ENCODE measurements around the gene HAO2.
"Not testable (repeated sequence)": the region's sequence is repeated elsewhere in the genome, so short reads cannot be mapped to it uniquely, and the experiment has no call there.

The HAO2 gene

GRCh38 chr1:119330466-119331189 is 38.0 kb upstream of the HAO2 start:
- Histone ChIP-seq H3K27ac (ENCODE audit: low read depth, low read length) (no peak overlapping the region), H3K27me3 (ENCODE audit: control insufficient read depth in 5 of 5, insufficient read depth in 4 of 5, low read length in 5 of 5) (peaks cover 0 to 7% (median 0%) of the 10 kb centered on the region in 5 donors), H3K9ac (ENCODE audit: low read length in 5 of 5) (no peak overlapping the region), H3K4me3 (ENCODE audit: low read depth in 1 of 5, low read length in 5 of 5) (no peak overlapping the region), H3K9me3 (ENCODE audit: control insufficient read depth in 5 of 5, low read length in 5 of 5) (no peaks in the 10 kb centered on the region), H3K36me3 (ENCODE audit: control insufficient read depth in 5 of 5, insufficient read depth in 5 of 5, low read length in 5 of 5) (no peaks in the 10 kb centered on the region), H3K4me1 (ENCODE audit: control insufficient read depth in 5 of 5, insufficient read depth in 5 of 5, low read length in 5 of 5) (peaks cover 0 to 14% (median 13%) of the 10 kb centered on the region in 5 donors)

GRCh38 chr1:119331190-119331515 is 37.4 kb upstream of the HAO2 start:
- Histone ChIP-seq H3K4me1 (ENCODE audit: control insufficient read depth in 5 of 5, insufficient read depth in 5 of 5, low read length in 5 of 5) (peaks cover 0 to 14% (median 13%) of the 10 kb centered on the region in 5 donors), H3K27me3 (ENCODE audit: control insufficient read depth in 5 of 5, insufficient read depth in 4 of 5, low read length in 5 of 5) (peaks cover 0 to 7% (median 0%) of the 10 kb centered on the region in 5 donors), H3K4me3 (ENCODE audit: low read depth in 1 of 5, low read length in 5 of 5) (no peak overlapping the region), H3K9me3 (ENCODE audit: control insufficient read depth in 5 of 5, low read length in 5 of 5) (no peaks in the 10 kb centered on the region), H3K36me3 (ENCODE audit: control insufficient read depth in 5 of 5, insufficient read depth in 5 of 5, low read length in 5 of 5) (no peaks in the 10 kb centered on the region), H3K27ac (ENCODE audit: low read depth, low read length) (no peak overlapping the region), H3K9ac (ENCODE audit: low read length in 5 of 5) (no peak overlapping the region)

- Histone ChIP-seq H3K27ac (ENCODE audit: low read depth, low read length) (no peak overlapping the region), H3K27me3 (ENCODE audit: control insufficient read depth in 5 of 5, insufficient read depth in 4 of 5, low read length in 5 of 5) (peaks cover 0 to 3% (median 0%) of the 10 kb centered on the region in 5 donors), H3K36me3 (ENCODE audit: control insufficient read depth in 5 of 5, insufficient read depth in 5 of 5, low read length in 5 of 5) (no peaks in the 10 kb centered on the region), H3K9ac (ENCODE audit: low read length in 5 of 5) (no peak overlapping the region), H3K9me3 (ENCODE audit: control insufficient read depth in 5 of 5, low read length in 5 of 5) (no peaks in the 10 kb centered on the region), H3K4me1 (ENCODE audit: control insufficient read depth in 5 of 5, insufficient read depth in 5 of 5, low read length in 5 of 5) (peaks cover 0 to 11% (median 10%) of the 10 kb centered on the region in 5 donors), H3K4me3 (ENCODE audit: low read depth in 1 of 5, low read length in 5 of 5) (no peak overlapping the region)
Observed at GRCh38 chr1:119331915-119332314, 36.7 kb upstream of the HAO2 start.

GRCh38 chr1:119332622-119333021 is 36.0 kb upstream of the HAO2 start:
- no peaks in the 10 kb centered on the region for H3K9me3 ChIP-seq (ENCODE audit: control insufficient read depth in 5 of 5, low read length in 5 of 5)
- H3K4me3 ChIP-seq (ENCODE audit: low read depth in 1 of 5, low read length in 5 of 5) = no peak overlapping the region
- no peak overlapping the region for H3K27ac ChIP-seq (ENCODE audit: low read depth, low read length)
- H3K9ac ChIP-seq (ENCODE audit: low read length in 5 of 5) = no peak overlapping the region
- peaks cover 0 to 5% (median 3%) of the 10 kb centered on the region in 5 donors for H3K4me1 ChIP-seq (ENCODE audit: control insufficient read depth in 5 of 5, insufficient read depth in 5 of 5, low read length in 5 of 5)
- H3K36me3 ChIP-seq (ENCODE audit: control insufficient read depth in 5 of 5, insufficient read depth in 5 of 5, low read length in 5 of 5) = no peaks in the 10 kb centered on the region
- H3K27me3 ChIP-seq (ENCODE audit: control insufficient read depth in 5 of 5, insufficient read depth in 4 of 5, low read length in 5 of 5) = peaks cover 0 to under 1% (median 0%) of the 10 kb centered on the region in 5 donors

- Histone ChIP-seq H3K4me3 (ENCODE audit: low read depth in 1 of 5, low read length in 5 of 5) (no peak overlapping the region), H3K4me1 (ENCODE audit: control insufficient read depth in 5 of 5, insufficient read depth in 5 of 5, low read length in 5 of 5) (no peaks in the 10 kb centered on the region), H3K9me3 (ENCODE audit: control insufficient read depth in 5 of 5, low read length in 5 of 5) (no peaks in the 10 kb centered on the region), H3K9ac (ENCODE audit: low read length in 5 of 5) (no peak overlapping the region), H3K27me3 (ENCODE audit: control insufficient read depth in 5 of 5, insufficient read depth in 4 of 5, low read length in 5 of 5) (no peaks in the 10 kb centered on the region), H3K27ac (ENCODE audit: low read depth, low read length) (no peak overlapping the region), H3K36me3 (ENCODE audit: control insufficient read depth in 5 of 5, insufficient read depth in 5 of 5, low read length in 5 of 5) (no peaks in the 10 kb centered on the region)
Observed at GRCh38 chr1:119333163-119333896, 35.3 kb upstream of the HAO2 start.

- not testable (repeated sequence) for H3K4me1 ChIP-seq (ENCODE audit: control insufficient read depth in 5 of 5, insufficient read depth in 5 of 5, low read length in 5 of 5); H3K36me3 ChIP-seq (ENCODE audit: control insufficient read depth in 5 of 5, insufficient read depth in 5 of 5, low read length in 5 of 5); H3K27me3 ChIP-seq (ENCODE audit: control insufficient read depth in 5 of 5, insufficient read depth in 4 of 5, low read length in 5 of 5); H3K4me3 ChIP-seq (ENCODE audit: low read depth in 1 of 5, low read length in 5 of 5); H3K9ac ChIP-seq (ENCODE audit: low read length in 5 of 5); H3K27ac ChIP-seq (ENCODE audit: low read depth, low read length); H3K9me3 ChIP-seq (ENCODE audit: control insufficient read depth in 5 of 5, low read length in 5 of 5)
Observed at GRCh38 chr1:119333897-119334250, 34.7 kb upstream of the HAO2 start.

GRCh38 chr1:119336848-119337247 is 31.7 kb upstream of the HAO2 start:
- H3K27ac ChIP-seq (ENCODE audit: low read depth, low read length) = no peak overlapping the region
- no peaks in the 10 kb centered on the region for H3K4me1 ChIP-seq (ENCODE audit: control insufficient read depth in 5 of 5, insufficient read depth in 5 of 5, low read length in 5 of 5)

GRCh38 chr1:119338004-119338403 is 30.6 kb upstream of the HAO2 start:
- no peak overlapping the region for H3K27ac ChIP-seq (ENCODE audit: low read depth, low read length)
- H3K9me3 ChIP-seq (ENCODE audit: control insufficient read depth in 5 of 5, low read length in 5 of 5) = no peaks in the 10 kb centered on the region
- H3K9ac ChIP-seq (ENCODE audit: low read length in 5 of 5) = no peak overlapping the region
- no peaks in the 10 kb centered on the region for H3K36me3 ChIP-seq (ENCODE audit: control insufficient read depth in 5 of 5, insufficient read depth in 5 of 5, low read length in 5 of 5)
- H3K4me3 ChIP-seq (ENCODE audit: low read depth in 1 of 5, low read length in 5 of 5) = no peak overlapping the region
- H3K27me3 ChIP-seq (ENCODE audit: control insufficient read depth in 5 of 5, insufficient read depth in 4 of 5, low read length in 5 of 5) = no peaks in the 10 kb centered on the region
- H3K4me1 ChIP-seq (ENCODE audit: control insufficient read depth in 5 of 5, insufficient read depth in 5 of 5, low read length in 5 of 5) = no peaks in the 10 kb centered on the region

More at GRCh38 chr1:119336848-119337247, 31.7 kb upstream of the HAO2 start:
- Histone ChIP-seq H3K36me3 (ENCODE audit: control insufficient read depth in 5 of 5, insufficient read depth in 5 of 5, low read length in 5 of 5) (no peaks in the 10 kb centered on the region), H3K4me3 (ENCODE audit: low read depth in 1 of 5, low read length in 5 of 5) (no peak overlapping the region), H3K9ac (ENCODE audit: low read length in 5 of 5) (no peak overlapping the region), H3K27me3 (ENCODE audit: control insufficient read depth in 5 of 5, insufficient read depth in 4 of 5, low read length in 5 of 5) (no peaks in the 10 kb centered on the region), H3K9me3 (ENCODE audit: control insufficient read depth in 5 of 5, low read length in 5 of 5) (no peaks in the 10 kb centered on the region)

- Histone ChIP-seq H3K4me3 (ENCODE audit: low read depth in 1 of 5, low read length in 5 of 5) (no peak overlapping the region), H3K27ac (ENCODE audit: low read depth, low read length) (no peak overlapping the region), H3K9me3 (ENCODE audit: control insufficient read depth in 5 of 5, low read length in 5 of 5) (no peaks in the 10 kb centered on the region), H3K27me3 (ENCODE audit: control insufficient read depth in 5 of 5, insufficient read depth in 4 of 5, low read length in 5 of 5) (no peaks in the 10 kb centered on the region), H3K36me3 (ENCODE audit: control insufficient read depth in 5 of 5, insufficient read depth in 5 of 5, low read length in 5 of 5) (no peaks in the 10 kb centered on the region), H3K9ac (ENCODE audit: low read length in 5 of 5) (no peak overlapping the region), H3K4me1 (ENCODE audit: control insufficient read depth in 5 of 5, insufficient read depth in 5 of 5, low read length in 5 of 5) (no peaks in the 10 kb centered on the region)
Observed at GRCh38 chr1:119338757-119339156, 29.8 kb upstream of the HAO2 start.

- H3K27me3 ChIP-seq (ENCODE audit: control insufficient read depth in 5 of 5, insufficient read depth in 4 of 5, low read length in 5 of 5) = no peaks in the 10 kb centered on the region
- no peak overlapping the region for H3K27ac ChIP-seq (ENCODE audit: low read depth, low read length)
- no peaks in the 10 kb centered on the region for H3K4me1 ChIP-seq (ENCODE audit: control insufficient read depth in 5 of 5, insufficient read depth in 5 of 5, low read length in 5 of 5)
- H3K9me3 ChIP-seq (ENCODE audit: control insufficient read depth in 5 of 5, low read length in 5 of 5) = peaks cover 0 to 3% (median 0%) of the 10 kb centered on the region in 5 donors
- no peak overlapping the region for H3K4me3 ChIP-seq (ENCODE audit: low read depth in 1 of 5, low read length in 5 of 5)
- no peaks in the 10 kb centered on the region for H3K36me3 ChIP-seq (ENCODE audit: control insufficient read depth in 5 of 5, insufficient read depth in 5 of 5, low read length in 5 of 5)
- no peak overlapping the region for H3K9ac ChIP-seq (ENCODE audit: low read length in 5 of 5)
Observed at GRCh38 chr1:119340861-119341261, 27.7 kb upstream of the HAO2 start.

Measured in subcutaneous abdominal adipose tissue (tissue), 5 donors.